ENCODE data around the gene DNAI1. TPM values are rescaled to one million over a fixed set of nuclear protein-coding genes. Genes with fewer than 3 reads are reported as not detected.

The DNAI1 gene
- total RNA-seq, 1 experiment from 2014 or later, result 2.2 TPM

GRCh38 chr9:34558919-34559623 lies 100.5 kb downstream of the DNAI1 start:
- Histone ChIP-seq H3K9me3 (ENCODE audit: control insufficient read depth, insufficient read depth, low read depth, low read length) (no peaks in the 10 kb centered on the region), H3K27ac (ENCODE audit: low read length) (no peak overlapping the region), H3K36me3 (ENCODE audit: control insufficient read depth, insufficient read depth, low read length) (no peaks in the 10 kb centered on the region), H3K27me3 (ENCODE audit: control insufficient read depth, insufficient read depth, low read length) (no peaks in the 10 kb centered on the region), H3K4me3 (ENCODE audit: low read depth in 2 of 2, low read length in 2 of 2) (no peak overlapping the region), H3K4me1 (ENCODE audit: control insufficient read depth, insufficient read depth, low read length) (peaks cover 5% of the 10 kb centered on the region; the same call in 1 of the 2 replicates)
- ChIA-PET CTCF (interaction anchor here (1.3 kb wide), 1 partner anchor 32 kb away, joined by 5 read pairs; no protein-coding TSS in a partner anchor), POLR2A (no interaction called here)
- no TSS peak for BruUV-seq (replicated peaks)
- DNase-seq (ENCODE audit: low read depth, low spot score) (no peak), ATAC-seq (no peak)
- in situ Hi-C loops (cut with HindIII; ENCODE audit: low pct_unique_long_range_greater_than_20kb, low sequenced_read_pairs) (no loop called here), intact Hi-C loops (cut with micrococcal nuclease; ENCODE audit: unreplicated experiment) (no loop called here)
- no peak for TF ChIP-seq TCF7L2 (IDR thresholded peaks at IDR 0.05; ENCODE audit: low read depth, low read length)

- intact Hi-C loops (cut with micrococcal nuclease; ENCODE audit: unreplicated experiment) (no loop called here), in situ Hi-C loops (cut with HindIII; ENCODE audit: low pct_unique_long_range_greater_than_20kb, low sequenced_read_pairs) (no loop called here)
- DNase-seq (ENCODE audit: low read depth, low spot score), result no peak
- TF ChIP-seq TCF7L2 (IDR thresholded peaks at IDR 0.05; ENCODE audit: low read depth, low read length), result no peak
- TF ChIP-seq CTCF (IDR thresholded peaks at IDR 0.05), result no peak
- TF ChIP-seq POLR2AphosphoS5 (IDR thresholded peaks at IDR 0.05; ENCODE audit: low read depth, low read length), result no peak
- TF ChIP-seq SIN3A (IDR thresholded peaks at IDR 0.05; ENCODE audit: borderline replicate concordance, insufficient read depth, low read depth, low read length), result no peak
- TF ChIP-seq REST (IDR thresholded peaks at IDR 0.05; ENCODE audit: insufficient read depth in 1 of 2, low read depth in 2 of 2, low read length in 1 of 2), result no peak
- H3K9me3 ChIP-seq (ENCODE audit: control insufficient read depth, insufficient read depth, low read depth, low read length), result no peaks in the 10 kb centered on the region
- no peak overlapping the region for H3K27ac ChIP-seq (ENCODE audit: low read length)
- no TSS peak for BruUV-seq (replicated peaks)
- peak; percentile 48; the same call in 1 of the 2 replicates for ATAC-seq
- no peak overlapping the region for H3K4me3 ChIP-seq (ENCODE audit: low read depth in 2 of 2, low read length in 2 of 2)
- ChIA-PET POLR2A (no interaction called here), CTCF (no interaction called here)
- H3K36me3 ChIP-seq (ENCODE audit: control insufficient read depth, insufficient read depth, low read length), result no peaks in the 10 kb centered on the region
- peaks cover 5% of the 10 kb centered on the region; the same call in 1 of the 2 replicates for H3K4me1 ChIP-seq (ENCODE audit: control insufficient read depth, insufficient read depth, low read length)
- no peaks in the 10 kb centered on the region for H3K27me3 ChIP-seq (ENCODE audit: control insufficient read depth, insufficient read depth, low read length)
Measured at GRCh38 chr9:34559624-34560455, 101.2 kb downstream of the DNAI1 start.
